PFSK-1 (cell line): ENCODE measurements around the gene BAIAP2L1.

Experiments used
- FOXP2 ChIP-seq: optimal IDR thresholded peaks from 2 replicates; pipeline ENCODE3; 2011; ENCODE audit warnings: borderline replicate concordance, control low read depth, inconsistent platforms; ENCODE audit not compliant: insufficient read depth; ENCODE audit errors: extremely low read length, extremely low read depth
- POLR2AphosphoS5 ChIP-seq: IDR thresholded peaks from 2 replicates; pipeline ENCODE4 v1.6.1; 2012; ENCODE audit warnings: low read depth, mild to moderate bottlenecking, control low read depth, low read length, moderate library complexity
- TAF1 ChIP-seq: IDR thresholded peaks from 2 replicates; pipeline ENCODE4 v1.6.1; 2012; ENCODE audit warnings: low read length, control low read depth, borderline replicate concordance; ENCODE audit not compliant: insufficient read depth
- TF ChIP-seq, protein P1 (sequence below), 2 experiments: IDR thresholded peaks; 2 replicates each; pipeline versions ENCODE4 v1.6.1 to v1.8.0; 2011 to 2012; ENCODE audit warnings: low read depth in 2 of 2, low read length in 2 of 2, control low read depth in 1 of 2, inconsistent platforms in 1 of 2, mild to moderate bottlenecking in 1 of 2, moderate library complexity in 1 of 2; ENCODE audit not compliant: insufficient read depth in 1 of 2

DNA sequence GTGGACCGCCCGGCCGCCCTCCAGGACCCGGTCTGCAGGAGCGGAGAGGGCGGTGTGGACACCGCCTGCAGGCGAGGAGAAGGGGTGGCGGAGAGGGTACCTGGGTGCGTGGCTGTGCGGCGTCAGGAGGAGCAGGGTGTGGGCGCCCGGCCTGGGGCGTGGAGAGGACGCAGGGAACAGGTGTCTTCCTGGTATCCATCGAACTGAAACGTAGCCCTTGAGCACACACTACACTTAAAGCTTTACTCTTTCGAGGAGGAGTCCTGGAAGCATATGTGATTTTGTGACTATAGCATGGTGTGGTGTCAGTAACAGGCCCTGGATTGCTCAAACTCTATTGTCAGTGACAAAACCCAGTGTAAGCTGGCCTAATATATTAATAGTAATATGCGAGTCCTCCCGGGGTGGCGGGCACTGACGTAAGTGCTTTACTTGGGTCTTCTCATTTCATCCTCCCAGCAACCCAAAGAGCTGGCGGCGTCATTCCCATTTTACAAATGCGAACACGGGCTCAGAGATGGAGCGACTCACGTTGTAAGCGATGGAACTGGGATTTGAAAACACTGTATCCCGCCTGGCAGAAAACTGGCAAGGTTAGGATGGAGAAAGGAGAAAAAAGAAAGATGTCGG lies 148.3 kb downstream of the BAIAP2L1 start:
- TF ChIP-seq, protein P1, sequence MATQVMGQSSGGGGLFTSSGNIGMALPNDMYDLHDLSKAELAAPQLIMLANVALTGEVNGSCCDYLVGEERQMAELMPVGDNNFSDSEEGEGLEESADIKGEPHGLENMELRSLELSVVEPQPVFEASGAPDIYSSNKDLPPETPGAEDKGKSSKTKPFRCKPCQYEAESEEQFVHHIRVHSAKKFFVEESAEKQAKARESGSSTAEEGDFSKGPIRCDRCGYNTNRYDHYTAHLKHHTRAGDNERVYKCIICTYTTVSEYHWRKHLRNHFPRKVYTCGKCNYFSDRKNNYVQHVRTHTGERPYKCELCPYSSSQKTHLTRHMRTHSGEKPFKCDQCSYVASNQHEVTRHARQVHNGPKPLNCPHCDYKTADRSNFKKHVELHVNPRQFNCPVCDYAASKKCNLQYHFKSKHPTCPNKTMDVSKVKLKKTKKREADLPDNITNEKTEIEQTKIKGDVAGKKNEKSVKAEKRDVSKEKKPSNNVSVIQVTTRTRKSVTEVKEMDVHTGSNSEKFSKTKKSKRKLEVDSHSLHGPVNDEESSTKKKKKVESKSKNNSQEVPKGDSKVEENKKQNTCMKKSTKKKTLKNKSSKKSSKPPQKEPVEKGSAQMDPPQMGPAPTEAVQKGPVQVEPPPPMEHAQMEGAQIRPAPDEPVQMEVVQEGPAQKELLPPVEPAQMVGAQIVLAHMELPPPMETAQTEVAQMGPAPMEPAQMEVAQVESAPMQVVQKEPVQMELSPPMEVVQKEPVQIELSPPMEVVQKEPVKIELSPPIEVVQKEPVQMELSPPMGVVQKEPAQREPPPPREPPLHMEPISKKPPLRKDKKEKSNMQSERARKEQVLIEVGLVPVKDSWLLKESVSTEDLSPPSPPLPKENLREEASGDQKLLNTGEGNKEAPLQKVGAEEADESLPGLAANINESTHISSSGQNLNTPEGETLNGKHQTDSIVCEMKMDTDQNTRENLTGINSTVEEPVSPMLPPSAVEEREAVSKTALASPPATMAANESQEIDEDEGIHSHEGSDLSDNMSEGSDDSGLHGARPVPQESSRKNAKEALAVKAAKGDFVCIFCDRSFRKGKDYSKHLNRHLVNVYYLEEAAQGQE (IDR thresholded peaks at IDR 0.05; ENCODE audit: insufficient read depth in 1 of 2, low read depth in 2 of 2, low read length in 2 of 2): no peak
- no peak; the same call in 1 of the 2 replicates for TF ChIP-seq POLR2AphosphoS5
- no peak for TF ChIP-seq TAF1
- no peak for TF ChIP-seq FOXP2
